Esophagus squamous epithelium (tissue), 5 donors: ENCODE results near the gene DKC1. TPM values are rescaled to one million over a fixed set of nuclear protein-coding genes. Genes with fewer than 3 reads are reported as not detected.

ENCODE experiments used
- DNase-seq: peaks from one replicate; lab custom pipeline; 2025; lab: John Stamatoyannopoulos, UW
- H3K27ac ChIP-seq, 4 donors: fragments of 200-600 bp; sonication (generic); one replicate each; pipeline ENCODE4 v1.5.1; 2016 to 2019; ENCODE audit warnings: mild to moderate bottlenecking in 1 of 4
- H3K27me3 ChIP-seq, 4 donors: fragments of 200-600 bp; sonication (generic); 1 replicate in 3 of 4; 2 replicates in 1 of 4; pipeline versions ENCODE4 v1.5.1 to v1.6.0; 2017 to 2021; ENCODE audit warnings: antibody characterized with exemption in 1 of 4
- H3K36me3 ChIP-seq, 3 donors: fragments of 200-600 bp; sonication (generic); one replicate each; pipeline ENCODE4 v1.5.1; 2016 to 2019
- H3K4me1 ChIP-seq, 3 donors: fragments of 200-600 bp; sonication (generic); one replicate each; pipeline ENCODE4 v1.5.1; 2017 to 2019
- H3K4me3 ChIP-seq, 4 donors: fragments of 200-600 bp; sonication (generic); 1 replicate in 3 of 4; 2 replicates in 1 of 4; pipeline ENCODE4 v1.5.1; 2016 to 2019; ENCODE audit warnings: mild to moderate bottlenecking in 2 of 4, moderate library complexity in 1 of 4
- H3K9me3 ChIP-seq, 3 donors: fragments of 200-600 bp; sonication (generic); one replicate each; pipeline ENCODE4 v1.5.1; 2016 to 2019
- POLR2A ChIP-seq, 4 donors: fragments of 450-650 bp; IDR thresholded peaks; one replicate each; pipeline ENCODE4 v1.6.1; 2017; ENCODE audit warnings: antibody characterized with exemption in 4 of 4, mild to moderate bottlenecking in 4 of 4, moderate library complexity in 3 of 4
- WGBS, 2 donors: methylation state at CpG; one replicate each; pipeline ENCODE4 v1.1.5; 2018; 5-methylcytosine and 5-hydroxymethylcytosine counted together
- intact Hi-C: fragments of 100-400 bp; cut with DNase I; formaldehyde crosslinking; loops from one replicate; pipeline ENCODE4 v1.15.0; 2022
- total RNA-seq, 4 donors: library from RNA; depleted of rRNA; stranded (reverse); fragments of >200 nt; gene quantifications; one replicate each; pipeline ENCODE4 v1.1.0, GENCODE V29; 2016
- TF ChIP-seq, protein P1 (sequence below), 6 experiments: fragments of 450-650 bp in 4 of 6; fragments of 200-600 bp in 2 of 6; sonication (generic) in 2 of 6; IDR thresholded peaks; one replicate each; pipeline ENCODE4 v1.5.1; 2016 to 2019; ENCODE audit warnings: antibody characterized with exemption in 6 of 6, mild to moderate bottlenecking in 4 of 6, moderate library complexity in 4 of 6
- donor health status: DM: yes; HTN: yes; CAD: no.

The DKC1 gene
- total RNA-seq, 4 donors from 2014 or later: 41.5 to 86.2 (median 49.5) TPM

DNA sequence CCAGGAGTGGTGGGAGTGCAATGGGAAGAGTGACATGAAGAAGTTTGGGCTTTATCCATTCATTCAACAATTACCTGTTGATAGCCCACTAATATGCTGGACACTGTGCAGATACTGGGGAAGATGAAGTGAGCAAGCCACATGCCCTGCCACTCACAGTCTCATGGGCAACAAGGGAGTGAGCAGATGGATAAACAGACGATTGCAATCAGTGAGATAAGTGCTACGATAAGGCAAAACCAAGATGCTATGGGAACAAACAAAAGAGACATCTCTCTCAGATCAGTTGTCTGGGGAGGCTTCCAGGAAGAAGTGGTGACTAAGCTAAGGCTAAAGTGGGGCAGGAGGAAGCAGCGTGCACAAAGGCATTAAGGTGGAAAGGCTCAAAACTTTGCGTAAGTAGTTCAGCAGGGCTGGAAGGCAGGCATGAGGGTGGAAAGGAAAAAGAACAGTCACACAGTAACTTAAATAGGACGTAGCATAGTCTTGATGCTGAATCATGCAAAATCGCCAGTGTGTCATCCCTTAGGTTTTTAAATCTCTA lies 43.5 kb upstream of the DKC1 start:
- Histone ChIP-seq H3K27ac (peak overlapping the region in 2 of 4 donors; percentile 32 to 33), H3K9me3 (no peaks in the 10 kb centered on the region), H3K4me3 (no peak overlapping the region), H3K27me3 (no peaks in the 10 kb centered on the region), H3K4me1 (peaks cover 0 to 15% (median 0%) of the 10 kb centered on the region in 3 donors), H3K36me3 (no peaks in the 10 kb centered on the region)
- intact Hi-C loops: no loop called here
- TF ChIP-seq POLR2A (IDR thresholded peaks at IDR 0.05): no peak
- TF ChIP-seq, protein P1, sequence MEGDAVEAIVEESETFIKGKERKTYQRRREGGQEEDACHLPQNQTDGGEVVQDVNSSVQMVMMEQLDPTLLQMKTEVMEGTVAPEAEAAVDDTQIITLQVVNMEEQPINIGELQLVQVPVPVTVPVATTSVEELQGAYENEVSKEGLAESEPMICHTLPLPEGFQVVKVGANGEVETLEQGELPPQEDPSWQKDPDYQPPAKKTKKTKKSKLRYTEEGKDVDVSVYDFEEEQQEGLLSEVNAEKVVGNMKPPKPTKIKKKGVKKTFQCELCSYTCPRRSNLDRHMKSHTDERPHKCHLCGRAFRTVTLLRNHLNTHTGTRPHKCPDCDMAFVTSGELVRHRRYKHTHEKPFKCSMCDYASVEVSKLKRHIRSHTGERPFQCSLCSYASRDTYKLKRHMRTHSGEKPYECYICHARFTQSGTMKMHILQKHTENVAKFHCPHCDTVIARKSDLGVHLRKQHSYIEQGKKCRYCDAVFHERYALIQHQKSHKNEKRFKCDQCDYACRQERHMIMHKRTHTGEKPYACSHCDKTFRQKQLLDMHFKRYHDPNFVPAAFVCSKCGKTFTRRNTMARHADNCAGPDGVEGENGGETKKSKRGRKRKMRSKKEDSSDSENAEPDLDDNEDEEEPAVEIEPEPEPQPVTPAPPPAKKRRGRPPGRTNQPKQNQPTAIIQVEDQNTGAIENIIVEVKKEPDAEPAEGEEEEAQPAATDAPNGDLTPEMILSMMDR (IDR thresholded peaks at IDR 0.05): no peak
- DNase-seq: no peak
- WGBS, 2 donors: 10 to 49% methylated on average over 6 of the region's 6 CpGs

DNA sequence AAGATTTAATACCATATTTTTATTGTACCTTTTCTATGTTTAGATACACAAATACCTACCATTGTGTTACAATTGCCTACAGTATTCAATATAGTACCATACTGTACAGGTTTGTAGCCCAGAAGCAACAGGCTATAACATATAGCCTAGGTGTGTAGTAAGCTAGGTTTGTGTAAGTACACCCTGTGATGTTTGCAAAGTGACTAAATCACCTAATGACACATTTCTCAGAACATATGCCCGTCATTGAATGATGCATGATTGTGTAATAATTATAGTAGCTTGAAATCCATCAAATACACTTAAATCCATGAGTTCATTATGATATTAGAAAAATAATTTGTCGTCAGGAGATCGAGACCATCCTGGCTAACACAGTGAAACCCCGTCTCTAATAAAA lies 42.6 kb upstream of the DKC1 start:
- Histone ChIP-seq H3K27ac (peak overlapping the region in 1 of 4 donors; percentile 5), H3K27me3 (no peaks in the 10 kb centered on the region), H3K4me1 (peaks cover 0 to 15% (median 0%) of the 10 kb centered on the region in 3 donors), H3K36me3 (no peaks in the 10 kb centered on the region), H3K9me3 (no peaks in the 10 kb centered on the region), H3K4me3 (no peak overlapping the region)
- 28 to 67% methylated on average over 4 of the region's 4 CpGs for WGBS, 2 donors
- DNase-seq: no peak
- TF ChIP-seq, protein P1 (IDR thresholded peaks at IDR 0.05): no peak
- no peak for TF ChIP-seq POLR2A (IDR thresholded peaks at IDR 0.05)
- intact Hi-C loops: no loop called here

DNA sequence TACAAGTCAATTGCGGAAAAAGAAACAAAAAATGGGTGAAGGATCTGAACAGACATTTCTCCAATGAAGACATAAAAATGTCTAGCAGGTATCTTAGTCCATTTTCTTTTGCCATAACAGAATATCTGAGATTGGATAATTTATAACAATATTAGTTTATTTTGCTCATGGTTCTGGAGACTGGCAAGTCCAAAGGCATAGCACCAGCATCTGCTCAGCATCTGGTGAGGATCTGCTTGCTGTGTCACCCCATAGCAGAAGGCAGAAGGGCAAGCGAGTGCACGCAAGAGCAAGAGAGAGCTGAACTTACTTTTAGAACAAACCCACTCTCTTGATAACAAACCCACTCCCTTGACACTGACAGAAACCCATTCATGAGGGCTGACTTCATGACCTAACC lies 41.5 kb upstream of the DKC1 start:
- no peaks in the 10 kb centered on the region for H3K27me3 ChIP-seq
- WGBS, 2 donors: 83 to 90% methylated on average over 3 of the region's 3 CpGs
- H3K27ac ChIP-seq: no peak overlapping the region
- no peaks in the 10 kb centered on the region for H3K9me3 ChIP-seq
- no peaks in the 10 kb centered on the region for H3K36me3 ChIP-seq
- DNase-seq: no peak
- peaks cover 0 to 15% (median 0%) of the 10 kb centered on the region in 3 donors for H3K4me1 ChIP-seq
- no peak overlapping the region for H3K4me3 ChIP-seq
- TF ChIP-seq POLR2A (IDR thresholded peaks at IDR 0.05): no peak
- intact Hi-C loops: no loop called here

GRCh38 chrX:154724993-154725756 lies 37.5 kb upstream of the DKC1 start:
- TF ChIP-seq, protein P1 (IDR thresholded peaks at IDR 0.05): no peak
- TF ChIP-seq POLR2A (IDR thresholded peaks at IDR 0.05): no peak
- Histone ChIP-seq H3K27ac (peak overlapping the region in 1 of 4 donors; percentile 9), H3K4me3 (no peak overlapping the region), H3K36me3 (no peaks in the 10 kb centered on the region), H3K4me1 (peaks cover 7 to 36% (median 23%) of the 10 kb centered on the region in 3 donors), H3K9me3 (no peaks in the 10 kb centered on the region), H3K27me3 (no peaks in the 10 kb centered on the region)
- intact Hi-C loops: no loop called here
- WGBS, 2 donors: 69% methylated on average over 1 to 2 of the region's 2 CpGs
- no peak for DNase-seq

GRCh38 chrX:154727418-154727817 lies 35.2 kb upstream of the DKC1 start:
- no peak for TF ChIP-seq POLR2A (IDR thresholded peaks at IDR 0.05)
- Histone ChIP-seq H3K27me3 (no peaks in the 10 kb centered on the region), H3K27ac (peak overlapping the region in 3 of 4 donors; percentile 51 to 73 (median 72)), H3K4me3 (no peak overlapping the region), H3K9me3 (no peaks in the 10 kb centered on the region), H3K4me1 (peaks cover 7 to 57% (median 39%) of the 10 kb centered on the region in 3 donors), H3K36me3 (no peaks in the 10 kb centered on the region)
- no peak for DNase-seq
- 75 to 80% methylated on average over 1 of the region's 1 CpG for WGBS, 2 donors
- intact Hi-C loops: no loop called here

GRCh38 chrX:154727871-154728270 lies 34.8 kb upstream of the DKC1 start:
- Histone ChIP-seq H3K36me3 (no peaks in the 10 kb centered on the region), H3K4me3 (no peak overlapping the region), H3K27me3 (no peaks in the 10 kb centered on the region), H3K27ac (peak overlapping the region in 3 of 4 donors; percentile 51 to 73 (median 72)), H3K4me1 (peaks cover 7 to 61% (median 41%) of the 10 kb centered on the region in 3 donors), H3K9me3 (no peaks in the 10 kb centered on the region)
- no peak for TF ChIP-seq POLR2A (IDR thresholded peaks at IDR 0.05)
- TF ChIP-seq, protein P1 (IDR thresholded peaks at IDR 0.05): no peak
- intact Hi-C loops: no loop called here
- DNase-seq: no peak
- WGBS, 2 donors: 19 to 38% methylated on average over 3 of the region's 3 CpGs
